Measurements from ENCODE around the gene LTBP1.

LTBP1 gene

DNA sequence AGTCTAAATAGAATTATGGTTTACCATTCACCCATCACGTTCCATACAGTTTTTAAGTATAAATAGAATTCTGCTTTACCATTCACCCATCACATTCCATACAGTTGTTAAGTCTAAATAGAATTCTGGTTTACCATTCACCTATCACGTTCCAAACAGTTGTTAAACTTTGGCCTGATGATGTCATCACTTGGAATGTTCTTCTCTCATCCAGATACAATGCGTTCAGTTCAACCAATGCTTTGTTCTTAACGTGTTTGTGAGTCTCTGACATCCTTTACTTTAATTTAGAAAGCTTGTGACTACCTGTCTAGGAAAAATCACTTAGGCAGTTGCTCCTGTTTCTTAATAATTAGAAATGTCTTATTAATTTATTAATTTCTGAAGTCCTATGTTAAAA, 293.4 kb downstream of the LTBP1 start:
- no peak for DNase-seq

DNA sequence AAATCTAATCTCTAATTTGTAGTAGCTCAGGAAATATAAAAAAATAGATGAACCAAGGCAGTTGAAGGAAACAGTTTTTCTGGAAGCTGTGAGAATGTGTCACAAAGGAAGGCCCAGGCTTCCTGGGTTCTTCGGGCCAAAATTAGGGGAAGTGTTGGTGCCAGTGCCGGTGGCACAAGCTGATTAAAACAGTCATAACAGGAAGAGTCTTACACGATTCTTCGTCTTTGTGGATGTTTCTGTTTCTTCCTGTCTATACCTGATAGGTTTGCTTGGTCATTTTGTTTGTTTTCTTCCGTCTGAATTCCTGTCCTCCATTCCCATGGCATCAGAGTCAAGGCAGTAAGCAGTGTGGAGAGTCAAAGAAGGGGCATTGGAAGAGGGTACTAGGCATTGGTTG, 294.3 kb downstream of the LTBP1 start:
- DNase-seq: no peak

DNA sequence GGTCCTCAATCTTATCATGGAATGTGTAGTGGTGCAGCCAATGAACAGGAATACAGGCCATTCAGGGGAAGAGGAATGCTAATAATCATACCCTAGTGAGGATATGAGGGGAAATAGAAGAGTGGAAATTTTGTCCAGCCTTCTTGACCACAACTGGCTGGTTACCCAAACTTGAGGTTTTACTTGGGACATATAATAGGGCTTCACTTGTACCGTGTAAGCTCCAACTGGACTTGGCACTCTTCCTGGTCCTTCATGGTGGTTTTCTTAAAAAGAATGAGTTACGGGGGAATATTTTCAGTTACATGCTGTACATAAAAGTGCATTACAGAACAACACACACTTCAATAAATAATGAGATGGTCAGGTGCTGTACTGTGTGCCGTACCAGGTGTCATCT, 294.8 kb downstream of the LTBP1 start:
- no peak for DNase-seq

DNA sequence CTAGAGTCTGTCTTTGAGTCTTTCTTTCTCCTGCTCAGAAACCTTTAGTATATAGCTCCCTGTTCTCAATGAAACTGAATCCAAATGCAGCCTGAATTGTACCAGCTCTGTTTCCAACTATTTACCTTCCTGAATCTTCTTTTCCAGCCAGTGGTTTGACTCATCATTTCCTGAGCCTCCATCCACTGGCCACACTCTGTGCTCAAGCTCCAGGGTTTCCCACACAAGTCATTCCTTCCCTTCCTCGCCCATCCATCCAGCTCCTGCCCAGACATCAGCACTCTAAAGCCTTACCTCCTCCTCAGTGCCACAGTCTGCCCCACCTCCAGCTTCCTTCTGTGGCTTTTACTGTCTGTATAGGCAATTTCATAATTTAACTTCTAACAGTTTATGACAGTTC, 296.1 kb downstream of the LTBP1 start:
- DNase-seq: no peak

DNA sequence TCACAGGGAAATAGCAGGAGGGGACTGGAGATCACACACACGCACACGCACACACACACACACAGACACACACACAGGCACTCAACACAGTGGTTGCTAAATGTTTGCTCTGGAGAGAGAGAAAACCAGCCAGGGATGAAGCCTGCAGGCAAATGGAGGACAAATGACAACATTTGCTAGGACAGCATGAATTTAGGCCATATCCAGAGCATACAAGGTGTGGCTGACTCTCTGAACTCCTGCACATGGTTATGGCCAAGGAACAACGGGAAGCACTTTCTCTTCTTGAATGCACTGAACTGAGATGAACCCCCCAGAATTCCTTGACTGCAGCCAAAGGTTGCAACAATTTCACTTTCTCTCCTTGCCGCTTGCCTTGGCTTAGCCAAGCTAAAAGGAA, 299.7 kb downstream of the LTBP1 start:
- no peak for DNase-seq

DNA sequence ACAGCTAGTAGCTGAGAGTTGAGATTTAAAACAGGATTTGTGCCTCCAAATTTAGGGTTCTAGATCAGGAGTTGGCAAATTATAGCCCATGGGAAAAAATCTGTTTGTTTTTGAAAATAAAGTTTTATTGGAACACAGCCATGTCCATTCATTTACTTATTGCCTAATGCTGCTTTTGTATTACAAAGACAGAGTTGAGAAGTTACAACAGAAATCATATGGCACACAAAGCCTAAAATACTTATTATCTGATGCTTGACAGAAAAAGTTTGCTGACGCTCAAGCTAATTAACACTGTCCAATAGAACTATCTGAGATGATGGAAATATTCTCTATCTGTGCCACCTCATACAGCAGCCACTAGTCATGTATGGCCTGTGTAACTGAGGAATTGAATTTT, 300.6 kb downstream of the LTBP1 start:
- no peak for DNase-seq

DNA sequence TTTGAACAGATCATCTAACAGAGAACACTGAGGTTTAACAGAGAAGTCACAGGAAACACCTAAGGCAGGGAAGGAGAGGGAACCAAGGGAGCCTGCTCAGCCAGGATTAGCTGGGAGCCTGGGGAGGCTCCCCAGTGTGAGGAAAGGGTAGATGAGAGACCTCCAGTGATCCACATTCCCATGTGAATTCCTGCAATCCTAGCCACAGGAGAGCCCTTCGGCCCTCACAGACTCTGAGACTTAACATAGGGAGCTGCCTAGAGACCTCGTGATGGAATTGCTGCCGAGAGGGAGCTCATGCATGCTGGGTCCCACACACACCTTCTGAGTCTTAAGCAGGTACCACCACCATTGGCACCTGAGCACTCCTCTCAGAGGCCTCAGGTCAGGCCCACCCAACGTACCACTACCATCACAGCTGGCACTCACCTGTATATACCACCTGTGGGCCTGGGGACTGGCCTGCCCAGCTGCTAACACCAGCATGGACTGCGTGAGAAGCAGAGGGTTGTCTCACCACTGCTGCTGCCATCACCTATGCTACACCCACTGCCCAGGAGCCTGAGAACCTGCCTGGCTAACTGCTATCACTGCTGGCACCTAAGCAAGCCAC, 303.8 kb downstream of the LTBP1 start:
- no peak for DNase-seq

DNA sequence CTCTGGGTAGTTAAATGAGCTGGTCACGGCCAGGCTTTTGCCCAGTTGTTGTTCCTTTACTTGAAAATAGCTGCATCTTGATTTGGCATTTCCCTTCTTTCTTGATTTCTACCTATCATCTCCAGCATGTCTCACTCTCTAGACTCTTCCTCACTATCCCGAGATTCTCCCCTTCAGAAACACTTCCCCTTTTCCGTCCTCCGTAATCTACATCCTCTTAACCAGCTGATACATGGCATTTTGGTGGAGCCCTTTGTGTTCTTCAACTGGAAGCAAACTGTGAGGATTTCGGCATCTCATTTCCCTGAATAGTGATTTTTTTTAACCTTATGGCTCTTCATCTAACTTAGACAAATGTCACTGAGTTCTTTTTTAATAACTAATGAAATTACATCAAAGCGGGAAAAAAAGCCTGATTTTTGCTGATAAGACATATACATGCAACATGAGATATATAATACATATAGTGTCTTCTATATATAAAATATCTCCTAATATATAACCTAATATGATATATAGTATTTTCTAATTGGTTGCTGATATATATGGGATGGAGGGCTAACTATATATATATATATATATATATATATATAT, 309.5 kb downstream of the LTBP1 start:
- no peak for DNase-seq

DNA sequence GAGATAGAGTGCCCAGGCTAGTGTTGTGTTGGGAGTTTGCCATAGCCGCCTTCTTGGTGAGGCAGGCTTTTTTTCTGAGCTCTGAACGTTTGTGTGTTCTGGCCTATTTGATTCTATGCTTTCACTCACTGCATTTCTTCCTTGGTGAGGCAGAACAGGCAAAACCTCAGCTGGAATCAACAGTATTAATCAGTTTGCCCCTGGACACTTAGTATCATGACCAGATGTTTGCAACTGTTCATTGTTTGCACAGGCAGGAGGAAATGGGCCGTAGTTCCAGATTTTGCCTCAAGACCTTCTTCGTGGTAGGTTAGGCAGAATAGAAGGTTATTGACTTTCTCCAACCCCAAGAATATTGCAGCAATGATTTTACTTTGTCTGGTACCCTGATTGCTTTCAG, 311.6 kb downstream of the LTBP1 start:
- no peak for DNase-seq

DNA sequence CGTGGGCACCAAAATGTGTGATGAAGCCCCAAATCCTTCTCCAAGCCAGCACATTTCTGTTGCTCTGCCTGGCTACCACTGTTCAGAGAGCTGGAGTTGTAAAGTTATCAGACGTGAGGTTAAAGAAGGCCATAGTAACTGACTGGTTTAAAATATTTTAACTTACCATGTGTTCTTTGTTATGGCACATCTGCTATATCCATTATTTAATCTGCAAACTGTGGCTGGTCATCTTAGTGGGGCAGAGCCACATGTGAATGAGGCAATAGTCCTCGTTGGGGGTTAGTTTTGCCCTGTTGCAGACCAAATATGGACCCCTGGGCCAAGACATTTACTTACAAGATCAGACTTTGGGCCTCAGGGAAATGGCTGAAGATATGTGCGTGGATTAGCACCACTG, 315.3 kb downstream of the LTBP1 start:
- DNase-seq: no peak

DNA sequence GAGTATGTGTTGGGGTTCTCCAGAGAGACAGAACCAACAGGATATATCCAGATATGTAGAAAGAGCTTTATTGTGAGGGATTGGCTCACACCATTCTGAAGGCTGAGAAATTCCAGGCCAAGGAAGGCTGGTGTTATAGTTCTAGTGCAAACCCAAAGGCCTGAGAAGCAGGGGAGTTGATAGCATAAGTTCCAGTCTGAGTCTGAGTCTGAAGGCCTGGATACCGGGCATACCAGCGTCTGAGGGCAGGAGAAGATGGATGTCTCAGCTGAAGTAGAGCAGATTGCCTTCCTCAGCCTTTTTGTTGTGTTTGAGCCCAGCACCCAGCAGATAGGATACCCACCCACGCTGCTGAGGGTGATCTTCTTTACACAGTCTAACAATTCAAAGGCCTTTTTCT, 318.0 kb downstream of the LTBP1 start:
- DNase-seq: no peak

DNA sequence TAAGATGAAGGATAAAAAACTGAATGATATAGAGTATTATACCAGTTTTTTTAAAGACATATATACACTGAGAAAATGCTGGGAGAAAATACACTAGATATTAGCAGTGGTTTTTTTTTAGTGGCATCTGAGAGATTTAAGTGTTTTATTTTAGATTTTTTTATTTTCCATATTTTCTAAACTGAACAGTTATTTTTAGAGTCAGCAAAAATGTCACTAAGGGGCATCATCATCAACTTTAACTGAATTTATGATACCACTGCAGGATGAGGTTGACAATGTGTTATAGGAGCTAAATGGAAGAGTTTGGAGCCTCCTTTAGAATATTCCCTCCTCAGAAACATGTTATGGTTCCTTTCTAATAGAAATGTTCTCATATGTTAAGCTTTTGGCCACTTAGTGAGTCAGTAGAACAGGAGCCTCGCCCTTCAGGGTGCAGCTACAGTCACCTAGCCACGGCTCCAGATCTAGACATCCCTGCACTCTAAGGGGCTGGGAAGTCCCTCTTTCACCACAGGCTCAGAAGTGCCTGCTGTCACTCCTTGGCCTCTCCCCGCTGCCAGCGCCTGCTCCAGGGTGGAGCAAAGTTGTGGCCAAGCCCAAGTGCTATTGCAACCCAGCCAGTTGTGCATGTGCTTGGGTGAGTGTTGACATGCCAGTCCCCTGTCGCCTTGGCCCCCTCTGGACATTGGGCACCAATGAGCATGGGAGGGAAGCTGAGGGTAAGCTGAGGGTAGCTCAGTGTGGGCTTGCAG, 319.0 kb downstream of the LTBP1 start:
- DNase-seq: no peak

DNA sequence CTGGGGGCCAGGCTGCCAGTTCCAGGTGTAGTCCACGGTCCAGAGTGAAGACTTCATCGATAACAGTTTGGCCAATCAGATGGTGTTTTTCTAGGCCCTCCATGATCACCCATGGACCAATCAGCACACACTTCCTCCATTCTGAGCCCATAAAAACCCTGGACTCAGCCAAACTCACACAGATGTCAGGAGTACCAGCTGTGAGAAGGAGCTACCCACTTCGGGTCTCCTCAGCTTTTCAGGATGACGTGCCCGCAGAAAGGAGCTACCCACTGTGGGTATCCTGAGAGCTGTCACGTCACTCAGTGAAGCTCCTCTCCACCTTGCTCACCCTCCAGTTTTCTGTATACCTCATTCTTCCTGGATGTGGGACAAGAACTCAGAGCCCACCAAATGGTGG, 319.7 kb downstream of the LTBP1 start:
- DNase-seq: no peak

DNA sequence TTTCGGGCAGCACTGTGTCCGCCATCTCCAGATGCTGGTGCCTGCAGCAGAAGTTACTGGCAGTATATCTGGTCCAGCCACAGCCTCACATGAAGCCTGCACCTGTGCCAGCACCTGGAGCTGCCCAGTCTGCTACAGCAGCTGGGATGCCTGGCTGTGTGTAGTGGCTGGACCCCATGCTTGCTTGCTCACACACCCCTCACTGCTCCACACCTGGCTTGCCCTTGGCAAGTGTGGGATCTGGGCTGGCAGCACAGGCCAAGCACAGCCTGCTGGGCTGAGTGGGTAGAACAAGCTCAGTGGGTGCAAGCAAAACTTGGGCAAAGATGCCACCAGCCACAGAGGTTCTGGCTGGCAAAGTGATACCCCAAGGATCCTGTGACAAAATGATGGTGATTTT, 320.3 kb downstream of the LTBP1 start:
- DNase-seq: no peak

DNA sequence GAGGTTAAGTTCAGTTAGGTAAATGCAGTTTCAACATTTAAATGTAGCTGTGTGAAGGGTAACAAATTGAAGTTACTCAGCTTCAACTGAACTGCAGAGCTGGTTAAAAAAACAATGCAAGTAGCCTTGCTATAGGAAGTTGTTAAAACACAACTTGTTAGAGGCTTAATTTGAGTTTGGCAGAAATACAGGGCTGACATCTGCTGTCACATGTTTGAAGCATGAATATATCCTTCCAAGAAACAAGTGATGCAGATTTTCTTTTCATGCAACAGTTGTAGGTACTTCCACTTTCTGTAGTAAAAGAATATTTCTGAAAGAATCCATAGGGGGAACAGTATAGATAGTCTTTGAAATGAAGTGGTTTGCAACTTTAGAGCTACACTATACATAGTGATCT, 321.0 kb downstream of the LTBP1 start:
- no peak for DNase-seq

DNA sequence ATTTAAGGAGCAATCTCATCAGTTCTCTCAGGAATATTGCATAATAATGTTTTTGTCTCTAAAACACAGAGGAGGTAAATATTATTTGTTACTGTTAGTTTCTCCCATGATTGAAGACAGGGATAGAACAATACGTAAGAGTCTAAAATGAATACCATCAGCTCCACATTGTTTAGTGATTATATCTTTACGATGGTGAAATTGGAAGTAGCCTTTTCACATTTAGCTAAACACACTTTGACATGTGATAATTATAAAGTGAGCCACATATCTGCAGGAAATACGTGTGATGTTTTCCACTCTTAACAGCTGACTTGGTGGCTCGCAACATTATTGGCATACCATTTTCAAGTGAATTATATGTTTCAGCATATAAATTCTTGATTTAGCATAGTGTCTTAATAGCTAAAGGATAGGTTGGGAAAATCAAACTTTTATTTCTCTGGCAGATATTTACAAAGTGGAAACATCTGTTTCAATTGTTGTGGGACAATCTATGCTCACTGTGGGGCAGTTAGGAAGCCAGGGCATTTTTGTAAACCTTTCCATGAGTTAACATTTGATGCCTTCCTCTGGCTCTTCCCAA, 321.6 kb downstream of the LTBP1 start:
- no peak for DNase-seq

DNA sequence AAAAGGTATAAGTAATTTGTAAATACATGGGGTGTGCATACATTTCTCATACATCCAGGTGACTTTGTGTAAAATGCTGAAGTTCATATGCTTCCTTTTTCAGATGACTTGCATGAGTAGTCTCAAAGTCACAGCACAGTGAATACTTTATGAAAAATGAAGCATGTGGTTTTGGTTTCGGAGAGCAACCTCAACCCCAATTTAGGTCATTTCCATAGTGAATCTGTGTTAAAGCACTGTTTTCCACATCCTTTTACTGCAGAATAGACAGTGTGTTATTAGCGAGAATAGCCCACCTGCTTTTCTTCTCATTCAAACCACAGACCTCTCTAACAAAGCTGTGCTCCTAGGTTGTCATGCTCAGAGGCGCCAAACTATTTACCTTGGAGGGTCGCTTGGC, 325.2 kb downstream of the LTBP1 start:
- no peak for DNase-seq

DNA sequence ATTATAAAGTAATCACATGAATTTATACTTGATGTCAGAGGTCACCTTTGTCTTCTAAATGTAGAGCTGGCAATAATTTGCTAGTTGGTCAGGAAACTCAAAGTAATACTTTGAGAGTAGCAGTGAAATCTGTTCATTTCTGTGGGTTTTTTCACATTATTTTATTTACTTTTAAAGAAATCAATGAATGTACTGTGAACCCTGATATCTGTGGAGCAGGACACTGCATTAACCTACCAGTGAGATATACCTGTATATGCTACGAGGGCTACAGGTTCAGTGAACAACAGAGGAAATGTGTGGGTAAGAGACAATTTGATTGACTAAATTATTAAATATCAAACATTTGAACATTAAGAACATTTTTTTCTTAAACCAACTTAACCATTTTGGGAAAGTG, 326.7 kb downstream of the LTBP1 start:
- no peak for DNase-seq

DNA sequence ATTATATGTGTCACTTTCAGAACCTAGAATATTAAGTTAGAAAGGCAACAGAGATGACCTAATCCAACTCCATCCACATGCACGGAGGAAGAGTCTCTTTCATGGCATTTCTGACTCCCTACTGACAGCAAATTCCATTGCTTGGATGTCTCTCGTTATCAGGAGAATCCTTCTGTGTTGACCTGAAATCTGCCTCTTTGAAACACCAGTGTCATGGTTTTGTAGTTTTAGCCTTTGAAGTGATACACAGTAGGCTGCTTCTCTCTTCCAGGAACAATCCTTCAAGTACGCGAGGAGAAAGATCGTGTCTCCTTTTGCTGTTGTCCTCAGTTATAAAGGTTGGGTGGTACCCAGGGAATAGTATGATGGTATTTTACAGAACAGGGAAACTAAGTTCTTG, 327.8 kb downstream of the LTBP1 start:
- DNase-seq: no peak

DNA sequence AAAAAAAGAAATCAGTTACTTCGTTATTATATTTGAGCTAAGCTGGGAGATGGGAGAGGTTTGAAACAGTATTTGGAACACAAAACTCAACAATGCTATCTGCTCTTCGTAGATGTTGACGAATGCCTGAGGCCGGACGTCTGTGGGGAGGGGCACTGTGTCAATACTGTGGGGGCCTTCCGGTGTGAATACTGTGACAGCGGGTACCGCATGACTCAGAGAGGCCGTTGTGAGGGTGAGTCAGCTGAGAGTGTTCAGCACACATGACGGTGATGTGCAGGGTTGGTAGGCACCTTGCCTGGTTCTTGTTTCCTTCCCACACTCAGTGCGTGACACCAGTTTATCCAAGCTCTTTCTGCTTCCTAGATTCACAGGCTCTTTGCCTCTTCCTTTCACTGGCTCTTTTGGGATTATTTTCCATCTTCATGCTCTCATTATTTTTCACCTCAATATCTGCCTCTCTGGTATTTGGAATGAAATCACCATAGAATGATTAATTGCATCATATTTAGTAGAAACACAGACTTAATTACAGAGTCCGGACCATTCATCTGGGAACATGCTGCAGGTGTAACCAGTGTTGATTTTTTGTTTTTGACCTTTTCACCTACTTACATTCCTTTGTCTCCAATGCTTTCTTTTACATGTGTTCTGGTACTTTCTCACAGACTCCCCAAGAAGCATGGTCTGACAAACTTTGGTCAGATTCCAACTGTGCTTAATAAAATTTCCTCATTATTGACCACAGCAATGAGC, 329.1 kb downstream of the LTBP1 start:
- DNase-seq: no peak

DNA sequence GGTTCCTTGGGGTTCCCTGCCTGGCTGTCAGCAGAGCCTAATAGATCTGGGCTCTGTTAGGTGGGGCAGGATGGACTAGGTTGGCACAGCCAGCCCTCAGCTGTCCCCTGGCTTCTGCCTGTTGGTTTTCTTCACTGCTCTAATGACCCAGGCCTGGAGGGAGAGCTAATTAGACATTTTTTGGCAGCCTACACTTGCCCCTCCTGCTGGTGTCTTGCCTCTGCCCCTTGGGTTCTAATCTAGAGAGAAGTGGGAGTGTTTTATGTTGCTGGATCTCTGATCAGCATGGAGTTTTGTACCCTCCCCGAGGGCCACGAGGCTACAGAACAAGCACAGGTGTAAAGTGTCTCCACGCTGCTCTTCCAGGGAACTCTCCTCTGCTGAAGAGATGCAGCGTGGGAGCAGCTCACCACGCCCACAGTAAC, 330.3 kb downstream of the LTBP1 start:
- no peak for DNase-seq

DNA sequence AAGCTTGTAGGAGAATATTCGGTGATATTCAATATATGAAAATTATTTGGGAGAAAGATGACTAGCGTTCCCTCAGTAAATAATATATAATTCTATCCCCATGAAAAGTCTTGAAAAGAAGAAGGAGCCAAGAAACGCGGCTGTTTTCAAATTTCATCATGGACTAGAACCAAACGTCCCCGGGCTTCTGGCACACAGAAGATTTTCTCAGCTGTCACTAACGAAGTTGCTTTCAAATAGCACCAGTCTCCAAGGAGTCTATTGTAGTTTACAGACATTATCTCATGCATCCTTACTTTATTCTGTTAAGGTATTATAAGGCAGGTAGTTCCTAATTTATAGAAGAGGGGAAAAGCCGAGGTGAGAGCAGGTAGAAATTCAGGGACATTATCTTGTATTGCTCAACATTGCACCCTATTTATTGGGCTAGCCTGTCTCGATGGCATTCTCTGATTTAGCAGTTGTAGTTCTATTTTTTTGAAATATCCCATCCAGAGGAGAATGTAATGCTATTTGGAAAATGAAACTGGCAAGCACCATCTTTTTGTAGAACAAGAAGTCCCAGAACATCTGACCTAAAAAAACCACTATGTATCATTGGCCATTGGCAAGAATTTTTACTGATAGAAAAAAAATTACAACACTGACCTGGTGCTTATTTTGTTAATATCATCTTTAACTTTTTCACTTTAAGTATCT, 331.6 kb downstream of the LTBP1 start:
- no peak for DNase-seq

DNA sequence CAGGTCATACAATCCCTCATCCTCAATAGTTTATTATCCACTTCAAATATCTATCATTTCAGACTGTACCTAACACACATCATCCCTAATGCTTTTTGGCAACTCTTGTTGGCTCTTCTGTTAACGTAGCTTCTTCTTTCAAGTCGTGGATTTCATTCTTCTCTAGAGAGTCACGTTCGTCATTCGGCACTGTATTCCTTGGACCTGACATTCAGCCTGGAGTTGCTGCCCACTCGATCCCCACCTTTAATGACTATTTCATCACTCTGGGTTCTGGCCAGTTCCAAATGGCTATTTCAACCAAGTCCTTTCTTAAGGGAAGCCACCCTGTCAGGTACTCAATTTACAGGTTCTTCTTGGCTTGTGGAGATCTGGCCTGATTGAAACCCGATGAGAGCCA, 337.5 kb downstream of the LTBP1 start:
- DNase-seq: no peak
